ENCODE measurements around the gene STH. TPM values are rescaled to one million over a fixed set of nuclear protein-coding genes. Genes with fewer than 3 reads are reported as not detected.
"Not testable (repeated sequence)": the region's sequence is repeated elsewhere in the genome, so short reads cannot be mapped to it uniquely, and the experiment has no call there.

Gene STH, protein sequence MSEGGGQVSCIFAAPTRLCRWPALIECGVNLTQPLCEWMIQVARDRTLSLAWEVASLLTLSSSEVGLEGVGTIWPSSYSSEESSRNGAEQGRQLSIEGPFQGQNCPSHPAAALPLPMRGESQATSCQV
- not detected in 2 replicates for total RNA-seq

DNA sequence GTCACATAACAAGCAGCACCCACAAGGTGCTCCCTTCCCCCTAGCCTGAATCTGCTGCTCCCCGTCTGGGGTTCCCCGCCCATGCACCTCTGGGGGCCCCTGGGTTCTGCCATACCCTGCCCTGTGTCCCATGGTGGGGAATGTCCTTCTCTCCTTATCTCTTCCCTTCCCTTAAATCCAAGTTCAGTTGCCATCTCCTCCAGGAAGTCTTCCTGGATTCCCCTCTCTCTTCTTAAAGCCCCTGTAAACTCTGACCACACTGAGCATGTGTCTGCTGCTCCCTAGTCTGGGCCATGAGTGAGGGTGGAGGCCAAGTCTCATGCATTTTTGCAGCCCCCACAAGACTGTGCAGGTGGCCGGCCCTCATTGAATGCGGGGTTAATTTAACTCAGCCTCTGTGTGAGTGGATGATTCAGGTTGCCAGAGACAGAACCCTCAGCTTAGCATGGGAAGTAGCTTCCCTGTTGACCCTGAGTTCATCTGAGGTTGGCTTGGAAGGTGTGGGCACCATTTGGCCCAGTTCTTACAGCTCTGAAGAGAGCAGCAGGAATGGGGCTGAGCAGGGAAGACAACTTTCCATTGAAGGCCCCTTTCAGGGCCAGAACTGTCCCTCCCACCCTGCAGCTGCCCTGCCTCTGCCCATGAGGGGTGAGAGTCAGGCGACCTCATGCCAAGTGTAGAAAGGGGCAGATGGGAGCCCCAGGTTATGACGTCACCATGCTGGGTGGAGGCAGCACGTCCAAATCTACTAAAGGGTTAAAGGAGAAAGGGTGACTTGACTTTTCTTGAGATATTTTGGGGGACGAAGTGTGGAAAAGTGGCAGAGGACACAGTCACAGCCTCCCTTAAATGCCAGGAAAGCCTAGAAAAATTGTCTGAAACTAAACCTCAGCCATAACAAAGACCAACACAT, at the start of gene STH:
TSS of gene STH (plus strand) at position 264 of the 913 bp plus-strand sequence. CDS start at position 294, 30 bp downstream.
- DNase-seq (ENCODE audit: low read depth in 2 of 2) = no peak

DNA sequence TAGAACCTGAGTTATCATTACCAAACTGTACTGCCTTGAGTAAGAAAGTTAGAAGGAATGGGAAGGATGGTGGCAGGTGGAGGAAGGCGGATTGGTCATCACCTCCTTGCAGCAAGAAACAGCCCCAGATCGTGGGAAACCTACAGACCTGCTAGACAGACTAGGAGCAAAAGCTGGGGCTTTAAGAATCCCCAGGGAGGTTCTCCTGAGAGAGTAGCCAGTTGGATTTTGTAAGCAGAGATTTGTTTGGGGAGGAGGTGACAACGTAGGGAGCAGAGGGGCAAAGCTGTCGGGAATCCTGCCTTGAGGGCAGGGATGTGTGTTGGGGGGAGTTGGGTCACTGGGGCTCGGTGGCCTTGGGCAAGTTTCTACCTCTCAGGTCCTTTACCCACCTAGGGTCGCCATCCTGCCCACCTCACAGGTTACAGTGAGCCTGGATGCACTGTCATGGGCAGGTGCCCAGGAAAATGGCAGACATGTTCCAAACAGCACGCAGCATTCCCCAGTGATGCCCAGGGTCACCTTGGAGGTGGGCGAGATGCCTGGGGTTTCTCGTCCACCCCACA, 49.2 kb upstream of the STH start:
- no peak for DNase-seq (ENCODE audit: low read depth in 2 of 2)

DNA sequence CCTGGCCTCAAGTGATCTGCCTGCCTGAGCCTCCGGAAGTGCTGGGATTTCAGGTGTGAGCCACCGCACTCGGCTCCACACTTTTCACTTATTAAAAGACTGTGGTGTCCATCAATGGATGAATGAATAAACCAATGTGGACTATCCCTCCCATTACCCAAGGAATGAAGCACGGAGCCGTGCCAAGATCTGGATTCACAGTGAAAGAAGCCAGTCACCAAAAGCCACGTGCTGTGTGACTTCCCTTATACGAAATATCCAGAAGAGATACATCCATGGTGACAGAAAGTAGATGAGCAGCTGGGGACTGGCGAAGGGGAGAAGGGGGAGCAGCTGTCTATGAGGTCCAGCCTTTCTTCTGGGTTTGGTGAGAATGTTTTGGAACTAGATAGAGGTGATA, 48.2 kb upstream of the STH start:
- DNase-seq (ENCODE audit: low read depth in 2 of 2) = no peak

DNA sequence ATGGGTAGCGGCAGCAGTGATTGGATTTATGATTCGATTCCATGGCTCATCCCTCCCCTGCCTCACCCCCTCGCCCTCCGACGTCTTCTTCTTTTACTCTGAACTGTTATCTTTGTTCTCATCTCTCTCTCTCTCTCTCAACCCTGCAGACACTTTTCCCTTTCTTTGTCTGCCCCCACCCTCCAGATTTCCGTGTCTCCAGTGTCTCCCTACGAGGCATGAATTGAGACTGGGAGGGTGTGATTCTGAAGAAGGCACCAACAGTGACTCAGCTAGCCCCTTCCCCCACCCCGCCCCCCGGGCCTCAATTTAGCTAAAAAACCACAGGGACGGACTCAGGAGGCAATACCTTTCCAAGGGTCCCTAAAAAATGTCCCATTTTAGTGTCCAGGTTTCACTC, 47.6 kb upstream of the STH start:
- no peak for DNase-seq (ENCODE audit: low read depth in 2 of 2)

DNA sequence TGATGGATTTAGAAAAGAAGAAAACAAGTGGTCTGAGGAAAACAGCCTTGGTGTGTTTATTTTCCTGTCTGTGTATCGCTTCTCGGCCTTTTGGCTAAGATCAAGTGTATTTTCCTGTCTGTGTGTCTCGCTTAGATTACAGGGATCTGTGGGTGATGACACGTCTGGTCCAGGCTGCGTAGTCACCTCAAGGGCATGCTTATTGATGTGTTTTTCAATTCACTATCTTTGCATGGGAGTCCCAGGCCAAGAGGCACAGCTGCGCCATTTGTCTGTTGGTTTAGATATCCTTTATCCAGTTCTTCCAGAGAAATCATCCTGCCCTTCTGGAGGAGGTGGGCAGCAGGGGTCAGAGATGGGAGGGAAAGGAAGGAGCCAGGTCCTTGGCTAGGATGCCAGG, 47.1 kb upstream of the STH start:
- no peak for DNase-seq (ENCODE audit: low read depth in 2 of 2)

DNA sequence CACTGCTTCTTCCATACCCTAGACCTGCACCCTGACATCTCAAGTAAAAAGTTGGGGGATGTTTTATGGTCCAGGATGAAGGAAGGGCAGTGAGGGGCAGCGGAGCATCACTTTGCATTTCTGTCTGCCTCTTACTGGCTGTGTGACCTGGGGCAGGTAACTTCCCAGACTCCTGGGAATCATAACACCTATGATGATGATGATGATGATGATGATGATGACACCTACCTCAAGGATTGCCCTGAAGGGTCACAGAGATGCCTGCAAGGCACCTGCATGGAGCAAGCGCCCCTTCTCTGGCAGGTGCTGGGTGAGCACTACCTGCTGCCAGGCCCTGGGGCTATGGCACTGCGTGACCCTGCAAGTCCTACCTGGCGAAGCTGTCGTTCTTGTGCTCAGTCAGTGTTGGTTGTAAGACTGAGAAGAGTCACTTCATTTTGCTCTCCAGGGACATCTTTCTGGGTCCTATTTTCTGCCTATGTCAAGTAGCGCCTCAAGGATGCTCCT, 46.2 kb upstream of the STH start:
- no peak for DNase-seq (ENCODE audit: low read depth in 2 of 2)

DNA sequence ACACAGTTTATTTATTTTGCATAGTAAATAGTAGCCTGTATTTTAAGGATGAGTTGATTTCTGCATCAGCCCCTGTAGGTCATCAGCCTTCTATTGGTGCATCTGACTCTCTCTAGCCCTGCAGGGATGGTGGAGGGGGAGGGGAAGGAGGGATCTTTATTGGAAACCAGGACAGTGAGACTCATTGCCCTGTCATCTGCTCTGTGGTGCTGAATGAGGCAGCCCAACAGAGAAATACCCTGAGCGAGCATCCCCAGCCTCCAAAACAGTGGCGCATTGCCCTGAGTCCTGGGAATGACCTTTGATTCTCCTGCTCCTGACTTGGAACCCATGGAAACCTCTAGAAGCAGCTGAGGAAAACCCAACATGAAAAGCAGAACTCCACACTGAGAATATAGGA, 45.5 kb upstream of the STH start:
- DNase-seq (ENCODE audit: low read depth in 2 of 2) = no peak

DNA sequence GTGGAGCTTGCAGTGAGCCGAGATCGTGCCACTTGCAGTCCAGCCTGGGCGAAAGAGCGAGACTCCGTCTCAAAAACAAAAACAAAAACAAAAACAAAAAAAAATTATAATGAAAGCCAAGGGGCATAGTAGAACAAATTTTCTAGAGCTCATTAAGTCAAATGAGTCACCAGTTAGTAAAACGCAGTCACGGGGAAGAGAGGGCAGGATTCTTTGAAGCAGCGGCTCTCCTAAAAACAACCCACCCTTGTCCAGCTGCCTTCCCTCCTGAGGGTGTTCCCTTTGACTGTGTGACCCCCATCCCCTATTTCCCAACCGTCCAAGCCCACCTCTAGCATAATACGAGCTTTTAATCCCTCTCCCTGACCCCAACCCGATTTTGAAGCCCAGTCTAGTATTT, 44.1 kb upstream of the STH start:
- DNase-seq (ENCODE audit: low read depth in 2 of 2) = no peak

DNA sequence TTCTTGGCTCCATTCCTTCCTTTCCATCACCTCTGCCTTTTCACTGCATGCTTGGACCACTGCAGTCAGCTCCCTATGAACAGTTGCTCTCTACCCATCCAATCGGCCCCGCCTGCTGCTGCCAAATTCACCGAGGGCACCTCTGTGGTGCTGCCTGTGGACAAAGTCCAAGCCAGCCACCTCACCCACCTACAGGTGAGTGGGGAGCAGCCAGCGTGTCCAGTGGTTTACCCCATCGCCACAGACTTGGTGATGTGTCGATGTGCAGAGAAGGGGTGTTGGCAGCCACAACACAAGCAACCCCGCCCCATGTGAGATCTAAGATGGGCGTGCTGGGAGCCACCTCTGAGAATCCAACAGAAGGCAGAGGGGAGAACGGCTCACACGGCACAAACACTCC, 43.7 kb upstream of the STH start:
- DNase-seq (ENCODE audit: low read depth in 2 of 2) = no peak

DNA sequence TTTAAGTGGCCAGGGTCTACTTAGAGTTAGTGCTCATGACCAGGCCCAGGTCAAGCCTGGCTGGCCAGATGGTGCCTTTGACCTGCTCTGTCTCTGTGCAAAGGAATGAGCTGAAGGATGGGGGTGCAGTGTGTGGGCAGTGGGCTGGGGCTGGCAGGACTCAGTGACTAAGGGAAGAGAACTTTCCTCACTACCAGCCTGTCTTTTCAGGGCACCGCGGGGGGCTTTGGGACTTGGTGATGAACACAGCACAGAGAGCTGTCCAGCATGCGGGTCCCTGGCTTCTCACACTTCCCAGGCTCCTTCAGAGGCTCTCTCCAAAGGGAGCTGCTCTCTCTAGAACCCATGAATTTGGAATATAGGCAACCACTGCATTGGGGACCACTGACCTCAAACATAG, 43.0 kb upstream of the STH start:
- no peak for DNase-seq (ENCODE audit: low read depth in 2 of 2)

DNA sequence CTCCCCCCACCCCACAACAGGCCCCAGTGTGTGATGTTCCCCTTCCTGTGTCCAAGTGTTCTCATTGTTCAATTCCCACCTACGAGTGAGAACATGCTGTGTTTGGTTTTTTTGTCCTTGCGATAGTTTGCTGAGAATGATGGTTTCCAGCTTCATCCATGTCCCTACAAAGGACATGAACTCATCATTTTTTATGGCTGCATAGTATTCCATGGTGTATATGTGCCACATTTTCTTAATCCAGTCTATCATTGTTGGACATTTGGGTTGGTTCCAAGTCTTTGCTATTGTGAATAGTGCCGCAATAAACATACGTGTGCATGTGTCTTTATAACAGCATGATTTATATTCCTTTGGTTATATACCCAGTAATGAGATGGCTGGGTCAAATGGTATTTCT, 42.3 kb upstream of the STH start:
- DNase-seq (ENCODE audit: low read depth in 2 of 2) = not testable (repeated sequence)

DNA sequence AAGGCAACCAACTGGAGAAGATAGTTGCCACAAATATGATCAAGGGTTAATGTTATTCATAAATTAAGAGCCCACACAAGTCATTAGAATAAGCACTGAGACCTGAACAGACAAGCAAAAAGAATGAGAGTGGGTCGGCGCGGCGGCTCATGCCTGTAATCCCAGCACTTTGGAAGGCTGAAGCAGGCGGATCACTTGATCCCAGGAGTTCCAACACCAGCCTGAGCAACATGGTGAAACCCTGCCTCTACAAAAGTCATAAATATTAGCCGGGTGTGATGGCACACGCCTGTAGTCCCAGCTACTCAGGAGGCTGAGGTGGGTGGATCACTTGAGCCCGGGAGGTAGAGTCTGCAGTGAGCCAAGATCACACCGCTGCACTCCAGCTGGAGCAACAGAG, 40.7 kb upstream of the STH start:
- no peak for DNase-seq (ENCODE audit: low read depth in 2 of 2)

DNA sequence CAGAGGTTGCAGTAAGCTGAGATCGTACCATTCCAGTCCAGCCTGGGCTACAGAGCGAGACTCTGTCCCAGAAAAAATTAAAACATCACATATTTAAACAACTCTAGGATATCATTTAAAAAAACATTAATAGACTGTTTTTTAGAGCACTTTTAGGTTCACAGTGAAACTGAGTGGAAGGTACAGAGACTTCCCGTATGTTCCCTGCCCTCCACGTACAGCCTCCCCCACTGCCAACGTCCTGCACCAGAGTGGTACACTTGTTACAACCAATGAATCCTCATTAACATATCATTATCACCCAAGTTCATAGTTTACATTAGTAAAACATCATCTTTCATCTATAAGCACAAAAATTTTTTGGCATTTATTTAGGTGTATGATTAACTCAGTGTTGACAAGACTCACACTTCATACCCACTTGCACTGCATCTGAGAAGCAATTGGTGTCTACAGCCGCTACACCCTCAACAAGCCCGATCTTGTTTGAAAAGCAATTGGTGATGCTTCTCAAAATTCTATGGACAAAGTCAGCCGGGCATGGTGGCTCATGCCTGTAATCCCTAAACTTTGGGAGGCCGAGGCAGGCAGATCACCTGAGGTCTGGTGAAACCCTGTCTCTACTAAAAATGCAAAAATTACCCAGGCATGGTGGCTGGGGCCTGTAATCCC, 39.9 kb upstream of the STH start:
- DNase-seq (ENCODE audit: low read depth in 2 of 2) = no peak

DNA sequence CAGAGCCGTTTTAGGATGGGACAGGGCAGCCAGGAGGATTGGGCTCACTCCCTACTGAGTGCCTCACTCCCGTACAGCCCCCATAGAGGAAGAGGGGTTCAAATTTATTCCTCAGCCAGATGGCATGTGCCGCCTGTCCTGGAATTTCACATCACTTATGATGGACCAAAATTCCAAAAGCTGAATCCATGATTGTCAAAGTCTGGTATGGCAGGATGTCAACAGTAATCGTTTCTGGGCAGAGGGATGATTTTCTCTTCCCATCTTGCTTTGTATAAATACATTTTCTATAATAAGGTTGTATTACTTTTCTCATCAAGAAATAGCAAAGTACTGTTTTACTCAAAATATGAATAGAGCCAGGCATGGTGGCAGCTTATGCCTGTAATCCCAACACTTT, 38.7 kb upstream of the STH start:
- no peak for DNase-seq (ENCODE audit: low read depth in 2 of 2)

DNA sequence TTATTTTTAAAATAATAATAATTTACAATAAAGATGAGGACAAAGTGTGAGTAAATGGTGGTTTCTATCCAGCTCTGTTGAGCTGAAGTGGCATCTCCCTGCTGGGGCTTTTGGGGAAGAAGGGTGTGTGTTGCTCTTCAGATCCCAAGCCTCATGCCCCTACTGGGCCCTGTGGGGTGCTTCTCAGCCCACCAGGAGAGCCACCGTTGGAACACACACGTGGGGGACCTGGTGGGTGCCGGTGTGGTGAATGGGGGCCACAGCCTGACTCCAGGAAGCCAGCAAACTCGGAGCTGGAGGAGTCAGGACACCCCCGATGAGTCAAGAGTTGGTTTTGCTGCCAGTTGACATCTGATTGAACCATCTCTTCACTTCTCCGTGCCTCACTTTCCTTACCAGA, 37.8 kb upstream of the STH start:
- no peak for DNase-seq (ENCODE audit: low read depth in 2 of 2)

DNA sequence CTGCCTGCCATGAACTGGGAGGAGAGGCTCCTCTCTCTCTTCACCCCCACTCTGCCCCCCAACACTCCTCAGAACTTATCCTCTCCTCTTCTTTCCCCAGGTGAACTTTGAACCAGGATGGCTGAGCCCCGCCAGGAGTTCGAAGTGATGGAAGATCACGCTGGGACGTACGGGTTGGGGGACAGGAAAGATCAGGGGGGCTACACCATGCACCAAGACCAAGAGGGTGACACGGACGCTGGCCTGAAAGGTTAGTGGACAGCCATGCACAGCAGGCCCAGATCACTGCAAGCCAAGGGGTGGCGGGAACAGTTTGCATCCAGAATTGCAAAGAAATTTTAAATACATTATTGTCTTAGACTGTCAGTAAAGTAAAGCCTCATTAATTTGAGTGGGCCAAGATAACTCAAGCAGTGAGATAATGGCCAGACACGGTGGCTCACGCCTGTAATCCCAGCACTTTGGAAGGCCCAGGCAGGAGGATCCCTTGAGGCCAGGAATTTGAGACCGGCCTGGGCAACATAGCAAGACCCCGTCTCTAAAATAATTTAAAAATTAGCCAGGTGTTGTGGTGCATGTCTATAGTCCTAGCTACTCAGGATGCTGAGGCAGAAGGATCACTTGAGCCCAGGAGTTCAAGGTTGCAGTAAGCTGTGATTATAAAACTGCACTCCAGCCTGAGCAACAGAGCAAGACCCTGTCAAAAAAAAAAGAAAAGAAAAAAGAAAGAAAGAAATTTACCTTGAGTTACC, 36.7 kb upstream of the STH start:
- no peak for DNase-seq (ENCODE audit: low read depth in 2 of 2)

DNA sequence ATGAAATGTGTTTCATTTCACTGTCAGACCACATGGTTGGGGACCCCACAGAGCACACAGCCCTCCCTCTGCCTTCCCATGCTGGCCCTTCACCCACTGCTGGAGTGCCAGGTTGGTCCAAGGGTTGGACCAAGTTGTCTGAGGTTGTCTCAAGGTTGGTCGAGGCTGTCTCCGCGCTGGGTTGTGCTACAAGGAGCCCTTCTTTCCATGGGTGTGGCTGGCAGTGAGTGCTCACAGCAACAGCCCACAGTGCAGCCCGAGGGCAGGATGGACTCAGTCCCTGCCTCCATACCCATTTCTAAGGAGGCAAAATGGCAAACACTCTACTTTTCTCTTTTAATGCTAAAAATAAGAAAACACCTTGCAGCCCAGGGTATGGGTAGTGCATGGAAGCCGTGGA, 35.8 kb upstream of the STH start:
- DNase-seq (ENCODE audit: low read depth in 2 of 2) = no peak

DNA sequence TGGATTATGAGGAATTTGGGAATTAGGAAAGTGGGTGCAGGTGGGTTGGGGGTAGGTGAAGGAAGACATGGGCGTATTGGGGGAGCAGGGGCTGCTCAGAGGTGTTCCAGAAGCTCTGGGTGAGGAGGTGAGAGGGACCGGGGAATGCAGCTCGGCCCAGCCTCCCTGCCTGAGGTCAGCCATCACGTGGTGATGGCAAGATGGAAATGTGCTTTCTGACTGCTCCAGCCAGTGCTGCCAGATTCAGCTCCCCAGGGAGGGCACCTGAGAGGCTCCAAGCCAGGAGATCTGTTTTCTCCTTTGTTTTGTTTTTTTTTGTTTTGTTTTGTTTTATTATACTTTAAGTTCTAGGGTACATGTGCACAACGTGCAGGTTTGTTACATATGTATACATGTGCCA, 35.2 kb upstream of the STH start:
- no peak for DNase-seq (ENCODE audit: low read depth in 2 of 2)

DNA sequence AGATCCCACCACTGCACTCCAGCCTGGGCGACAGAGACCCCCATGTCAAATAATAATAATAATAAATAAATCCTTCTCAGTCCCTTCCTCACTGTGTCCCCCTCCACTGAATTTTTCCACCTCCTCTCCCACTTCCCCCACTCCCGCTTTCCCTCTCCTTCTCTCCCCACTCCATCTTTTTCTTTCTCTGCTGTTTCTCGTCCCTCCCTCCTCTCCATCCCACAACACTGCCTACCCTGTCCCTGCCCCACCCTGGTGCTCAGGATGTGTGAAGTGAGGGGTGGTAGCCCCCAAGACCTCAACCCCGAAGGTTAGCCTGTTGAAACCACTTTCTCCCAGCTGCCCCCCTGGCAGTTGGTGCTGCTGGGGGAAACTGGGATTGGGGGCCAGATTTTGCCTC, 34.4 kb upstream of the STH start:
- DNase-seq (ENCODE audit: low read depth in 2 of 2) = no peak

DNA sequence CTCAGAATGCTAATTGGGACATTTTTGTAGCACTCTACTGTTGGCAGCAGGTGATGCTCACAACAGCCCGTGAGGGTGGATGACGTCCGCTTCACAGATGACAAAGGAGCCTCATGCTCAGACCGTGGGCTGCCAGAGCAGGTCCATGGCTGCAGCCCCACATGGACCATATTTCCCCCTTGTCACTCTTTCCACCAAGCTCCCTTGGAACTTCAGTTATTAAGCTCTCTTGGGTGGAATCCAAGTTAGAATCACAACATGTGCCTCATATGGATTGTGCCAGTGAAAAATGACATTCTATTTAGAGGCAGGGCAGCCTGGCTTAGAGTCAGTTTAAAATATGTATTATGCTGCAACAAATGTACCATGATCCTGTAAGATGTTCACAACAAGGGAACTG, 33.2 kb upstream of the STH start:
- DNase-seq (ENCODE audit: low read depth in 2 of 2) = no peak

DNA sequence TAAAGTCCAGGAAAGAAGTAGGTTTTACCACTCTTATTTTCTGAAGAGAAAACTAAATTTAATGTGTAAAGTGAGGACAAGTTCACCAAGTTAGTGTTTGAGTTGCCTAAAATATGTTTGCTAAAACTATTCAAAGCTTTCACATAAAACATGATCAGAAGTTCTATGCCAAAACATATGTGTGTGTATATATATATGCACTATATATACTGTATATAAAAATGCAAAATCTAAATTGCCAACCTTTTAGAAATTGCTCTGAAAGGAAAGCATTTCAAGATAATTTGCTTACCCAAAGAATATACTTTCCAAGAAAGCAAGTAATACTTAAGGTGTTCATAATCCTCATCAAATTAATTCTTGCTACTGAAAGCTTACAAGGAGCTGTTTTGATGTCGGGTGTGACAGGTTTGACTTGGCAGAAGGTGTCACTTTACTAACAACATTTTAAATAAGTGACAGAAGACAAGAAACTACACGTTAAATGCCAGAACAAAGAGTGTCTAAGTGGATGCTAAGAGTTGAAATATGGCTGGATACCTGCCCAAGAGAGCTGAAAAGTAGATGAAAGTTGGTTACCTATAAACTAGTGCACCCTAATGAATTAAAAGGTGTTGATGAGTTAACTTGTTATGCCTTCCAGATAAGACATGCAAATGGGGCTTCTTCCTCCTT, 32.3 kb upstream of the STH start:
- DNase-seq (ENCODE audit: low read depth in 2 of 2) = no peak

Measured in lung microvascular endothelial cell (primary cell).